Heart left ventricle (tissue), 13 donors: ENCODE results near the gene KRTAP5-9.
"Not testable (repeated sequence)": the region's sequence is repeated elsewhere in the genome, so short reads cannot be mapped to it uniquely, and the experiment has no call there.

Experiments
- POLR2A ChIP-seq, 2 donors: fragments of 450-650 bp; IDR thresholded peaks; one replicate each; pipeline ENCODE4 v1.6.1; 2017; ENCODE audit warnings: antibody characterized with exemption in 2 of 2, mild to moderate bottlenecking in 2 of 2, moderate library complexity in 2 of 2
- TF ChIP-seq, protein P1 (sequence below), 12 donors: fragments of 200-600 bp; sonication (generic) in 4 of 12; IDR thresholded peaks; one replicate each; pipeline versions ENCODE4 v1.5.0 to v1.8.0; 2018 to 2022; ENCODE audit warnings: antibody characterized with exemption in 12 of 12, mild to moderate bottlenecking in 5 of 12
- donor health status: ischemic (EF 13 %, LVEDD 7.1; RV severe dilation, severe dysfunction).
- donor health status: DM: no; HTN: yes; CAD: no.
- donor health status: DM: no; HTN: no; CAD: no.
- donor health status: ischemic (EF 25% LVEDD 6.9; RV normal size, moderate dysfunction).
- donor health status: ischemic (EF 25% LVEDD 5.7; RV mildly dilated, moderate dysfunction).
- donor health status: ischemic (EF 35%, LVEDD 5.7; RV mildly dilated, moderate dysfunction).
- donor health status: nonischemic (EF 11% LVEDD 7.7; RV severe dilation, severe dysfunction).
- donor health status: DM: yes; HTN: yes; CAD: no.
- donor health status: PGD.
- donor health status: ischemic (EF 29% LVEDD 5.4; RV normal size, mild dysfunction).
- donor health status: nonischemic (EF 23%, LVEDD 6.1; RV moderate dilation, normal function).

DNA sequence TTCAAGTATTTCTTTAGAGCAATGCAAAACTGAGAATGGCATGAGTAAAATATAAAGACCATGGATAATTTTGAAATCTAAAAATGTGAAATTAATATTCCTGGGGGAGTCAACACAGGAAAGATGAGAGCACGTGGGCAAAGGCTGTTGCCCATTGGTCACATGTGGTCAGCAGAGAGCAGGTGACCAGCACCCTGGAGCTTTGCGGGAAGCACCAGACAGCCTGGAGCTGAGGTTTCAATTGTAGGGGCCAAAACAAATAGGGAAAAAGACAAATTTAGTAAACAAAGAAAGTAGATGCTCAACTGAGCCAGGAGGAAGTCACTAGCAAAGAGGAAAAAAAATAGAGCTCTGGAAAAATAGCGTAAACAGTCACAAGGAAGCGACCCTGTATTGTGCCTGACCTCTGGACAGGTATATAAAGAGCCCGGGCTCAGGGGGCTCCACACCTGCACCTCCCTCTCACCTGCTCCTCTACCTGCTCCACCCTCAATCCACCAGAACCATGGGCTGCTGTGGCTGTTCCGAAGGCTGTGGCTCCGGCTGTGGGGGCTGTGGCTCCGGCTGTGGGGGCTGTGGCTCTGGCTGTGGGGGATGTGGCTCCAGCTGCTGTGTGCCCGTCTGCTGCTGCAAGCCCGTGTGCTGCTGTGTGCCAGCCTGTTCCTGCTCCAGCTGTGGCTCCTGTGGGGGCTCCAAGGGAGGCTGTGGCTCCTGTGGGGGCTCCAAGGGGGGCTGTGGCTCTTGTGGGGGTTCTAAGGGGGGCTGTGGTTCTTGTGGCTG lies 21.2 kb upstream of the KRTAP5-9 start, which contains the start of gene KRTAP5-7:
- TF ChIP-seq, protein P1, sequence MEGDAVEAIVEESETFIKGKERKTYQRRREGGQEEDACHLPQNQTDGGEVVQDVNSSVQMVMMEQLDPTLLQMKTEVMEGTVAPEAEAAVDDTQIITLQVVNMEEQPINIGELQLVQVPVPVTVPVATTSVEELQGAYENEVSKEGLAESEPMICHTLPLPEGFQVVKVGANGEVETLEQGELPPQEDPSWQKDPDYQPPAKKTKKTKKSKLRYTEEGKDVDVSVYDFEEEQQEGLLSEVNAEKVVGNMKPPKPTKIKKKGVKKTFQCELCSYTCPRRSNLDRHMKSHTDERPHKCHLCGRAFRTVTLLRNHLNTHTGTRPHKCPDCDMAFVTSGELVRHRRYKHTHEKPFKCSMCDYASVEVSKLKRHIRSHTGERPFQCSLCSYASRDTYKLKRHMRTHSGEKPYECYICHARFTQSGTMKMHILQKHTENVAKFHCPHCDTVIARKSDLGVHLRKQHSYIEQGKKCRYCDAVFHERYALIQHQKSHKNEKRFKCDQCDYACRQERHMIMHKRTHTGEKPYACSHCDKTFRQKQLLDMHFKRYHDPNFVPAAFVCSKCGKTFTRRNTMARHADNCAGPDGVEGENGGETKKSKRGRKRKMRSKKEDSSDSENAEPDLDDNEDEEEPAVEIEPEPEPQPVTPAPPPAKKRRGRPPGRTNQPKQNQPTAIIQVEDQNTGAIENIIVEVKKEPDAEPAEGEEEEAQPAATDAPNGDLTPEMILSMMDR (IDR thresholded peaks at IDR 0.05): not testable (repeated sequence)
- TF ChIP-seq POLR2A (IDR thresholded peaks at IDR 0.05): not testable (repeated sequence)
